PC-3 (cell line): Measurements from ENCODE around the gene SCGB1D1. TPM values are rescaled to one million over a fixed set of nuclear protein-coding genes. Genes with fewer than 3 reads are reported as not detected.

Source experiments
- ATAC-seq: fragments of 200-7000 bp; cut with Tn5 transposase; 2 replicates; pipeline ENCODE4 v1.9.1; 2020; ENCODE audit warnings: mild to moderate bottlenecking, moderate library complexity
- BruUV-seq: library from RNA; stranded (reverse); fragments of 400-500 nt; replicated peaks from 2 replicates; lab custom pipeline; 2021; lab: Mats Ljungman, UMichigan
- CTCF ChIA-PET: fragments of 300-600 bp; sonication (Branson Sonifier 250); formaldehyde crosslinking; loops from one replicate; lab custom pipeline; 2022; ENCODE audit warnings: antibody characterized with exemption; lab: Charles Lee
- POLR2A ChIA-PET: fragments of 300-600 bp; sonication (Branson Sonifier 250); formaldehyde crosslinking; loops from one replicate; lab custom pipeline; 2022; ENCODE audit warnings: antibody characterized with exemption; ENCODE audit not compliant: unreplicated experiment; lab: Charles Lee
- DNase-seq: peaks from one replicate; pipeline ENCODE4 v3.0.0-alpha.2; 2015
- H2AFZ ChIP-seq: fragments of 300-600 bp; sonication (generic); 2 replicates; pipeline ENCODE4 v1.6.0; 2016; ENCODE audit warnings: antibody characterized with exemption, low read length
- H3F3A ChIP-seq: fragments of 300-600 bp; sonication (generic); one replicate; pipeline ENCODE4 v1.6.0; 2017; ENCODE audit warnings: antibody characterized with exemption, low read length, control low read depth, mild to moderate bottlenecking; ENCODE audit not compliant: unreplicated experiment
- H3K27ac ChIP-seq: fragments of 300-600 bp; sonication (generic); 2 replicates; pipeline ENCODE4 v1.5.1; 2016; ENCODE audit warnings: mild to moderate bottlenecking, low read length
- H3K27me3 ChIP-seq: fragments of 300-600 bp; sonication (generic); 2 replicates; pipeline ENCODE4 v1.6.1; 2016; ENCODE audit warnings: low read length, mixed read lengths
- H3K36me3 ChIP-seq: fragments of 300-600 bp; sonication (generic); 2 replicates; pipeline ENCODE4 v1.6.1; 2016; ENCODE audit warnings: low read depth, mixed run types, low read length, mixed read lengths
- H3K4me1 ChIP-seq: fragments of 300-600 bp; sonication (generic); 2 replicates; pipeline ENCODE4 v1.5.1; 2016; ENCODE audit warnings: low read length; ENCODE audit not compliant: insufficient read depth
- H3K4me2 ChIP-seq: fragments of 300-600 bp; sonication (generic); 2 replicates; pipeline ENCODE4 v1.6.0; 2016; ENCODE audit warnings: low read length
- H3K4me3 ChIP-seq: fragments of 300-600 bp; sonication (generic); 2 replicates; pipeline ENCODE4 v1.5.1; 2016; ENCODE audit warnings: mild to moderate bottlenecking, low read length, mixed read lengths
- H3K79me2 ChIP-seq: fragments of 300-600 bp; sonication (generic); 2 replicates; pipeline ENCODE4 v1.6.1; 2017; ENCODE audit warnings: low read length, mixed read lengths
- H3K9ac ChIP-seq: fragments of 300-600 bp; sonication (generic); 2 replicates; pipeline ENCODE4 v1.6.0; 2016; ENCODE audit warnings: mild to moderate bottlenecking, low read length
- H3K9me2 ChIP-seq: fragments of 300-600 bp; sonication (generic); replicated peaks from 2 replicates; pipeline ENCODE4 v1.6.1; 2016; ENCODE audit warnings: mixed run types, low read length, mixed read lengths
- H3K9me3 ChIP-seq: fragments of 300-600 bp; sonication (generic); 2 replicates; pipeline ENCODE4 v1.6.1; 2016; ENCODE audit warnings: low read length, mixed read lengths
- H4K20me1 ChIP-seq: fragments of 300-600 bp; sonication (generic); 2 replicates; pipeline ENCODE4 v1.6.1; 2016; ENCODE audit warnings: low read length, mixed read lengths
- EZH2 ChIP-seq: fragments of 300-600 bp; sonication (generic); IDR thresholded peaks from one replicate; pipeline ENCODE4 v1.6.1; 2017; ENCODE audit warnings: antibody characterized with exemption, mild to moderate bottlenecking, low read length; ENCODE audit not compliant: unreplicated experiment
- EZH2phosphoT487 ChIP-seq: fragments of 300-600 bp; sonication (generic); IDR thresholded peaks from 2 replicates; pipeline ENCODE4 v1.6.1; 2018; ENCODE audit warnings: mild to moderate bottlenecking, antibody characterized with exemption, low read length, borderline replicate concordance
- intact Hi-C: fragments of 100-400 bp; cut with micrococcal nuclease; formaldehyde crosslinking; loops from 2 replicates; pipeline ENCODE4 v1.9.0; 2023
- total RNA-seq: library from RNA; depleted of rRNA; stranded (reverse); fragments of >200 nt; gene quantifications from 2 replicates; pipeline ENCODE4 v1.2.3, GENCODE V29; 2014
- TF ChIP-seq, protein P1 (sequence below): fragments of 300-600 bp; sonication (generic); conservative IDR thresholded peaks from 2 replicates; pipeline ENCODE4 v1.5.1; 2017; ENCODE audit warnings: antibody characterized with exemption, low read depth, mild to moderate bottlenecking, low read length

Gene SCGB1D1
- total RNA-seq, 1 experiment from 2014 or later: not detected

DNA sequence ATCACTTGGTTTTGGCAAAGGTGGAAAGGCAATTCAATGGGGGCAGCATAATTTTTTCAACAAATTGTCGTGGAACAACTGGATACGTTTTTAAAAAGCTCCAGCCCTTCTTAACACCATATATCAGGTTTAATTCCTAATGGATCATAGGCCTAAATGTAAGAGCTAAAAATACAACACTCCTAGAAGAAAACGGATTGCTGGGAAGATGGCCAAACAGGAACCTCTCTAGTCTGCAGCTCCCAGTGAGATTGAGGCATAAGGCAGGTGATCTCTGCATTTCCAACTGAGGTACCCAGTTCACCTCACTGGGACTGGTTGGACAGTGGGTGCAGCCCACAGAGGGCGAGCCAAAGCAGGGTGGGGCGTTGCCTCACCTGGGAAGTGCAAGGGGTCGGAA, 32.4 kb upstream of the SCGB1D1 start:
- no TSS peak for BruUV-seq
- Histone ChIP-seq H4K20me1 (no peaks in the 10 kb centered on the region), H3K79me2 (no peaks in the 10 kb centered on the region), H2AFZ (no peak overlapping the region), H3F3A (no peaks in the 10 kb centered on the region), H3K4me2 (no peak overlapping the region), H3K27me3 (no peaks in the 10 kb centered on the region), H3K4me3 (no peak overlapping the region), H3K4me1 (no peaks in the 10 kb centered on the region), H3K36me3 (peaks cover 4% of the 10 kb centered on the region; the same call in 1 of the 2 replicates), H3K9me2 (no peaks in the 10 kb centered on the region), H3K9me3 (no peaks in the 10 kb centered on the region), H3K27ac (no peak overlapping the region), H3K9ac (no peak overlapping the region)
- DNase-seq: no peak
- ChIA-PET CTCF (no interaction called here), POLR2A (no interaction called here)
- ATAC-seq: no peak
- TF ChIP-seq EZH2: no peak
- TF ChIP-seq, protein P1, sequence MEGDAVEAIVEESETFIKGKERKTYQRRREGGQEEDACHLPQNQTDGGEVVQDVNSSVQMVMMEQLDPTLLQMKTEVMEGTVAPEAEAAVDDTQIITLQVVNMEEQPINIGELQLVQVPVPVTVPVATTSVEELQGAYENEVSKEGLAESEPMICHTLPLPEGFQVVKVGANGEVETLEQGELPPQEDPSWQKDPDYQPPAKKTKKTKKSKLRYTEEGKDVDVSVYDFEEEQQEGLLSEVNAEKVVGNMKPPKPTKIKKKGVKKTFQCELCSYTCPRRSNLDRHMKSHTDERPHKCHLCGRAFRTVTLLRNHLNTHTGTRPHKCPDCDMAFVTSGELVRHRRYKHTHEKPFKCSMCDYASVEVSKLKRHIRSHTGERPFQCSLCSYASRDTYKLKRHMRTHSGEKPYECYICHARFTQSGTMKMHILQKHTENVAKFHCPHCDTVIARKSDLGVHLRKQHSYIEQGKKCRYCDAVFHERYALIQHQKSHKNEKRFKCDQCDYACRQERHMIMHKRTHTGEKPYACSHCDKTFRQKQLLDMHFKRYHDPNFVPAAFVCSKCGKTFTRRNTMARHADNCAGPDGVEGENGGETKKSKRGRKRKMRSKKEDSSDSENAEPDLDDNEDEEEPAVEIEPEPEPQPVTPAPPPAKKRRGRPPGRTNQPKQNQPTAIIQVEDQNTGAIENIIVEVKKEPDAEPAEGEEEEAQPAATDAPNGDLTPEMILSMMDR: no peak
- no peak for TF ChIP-seq EZH2phosphoT487
- intact Hi-C loops: no loop called here

DNA sequence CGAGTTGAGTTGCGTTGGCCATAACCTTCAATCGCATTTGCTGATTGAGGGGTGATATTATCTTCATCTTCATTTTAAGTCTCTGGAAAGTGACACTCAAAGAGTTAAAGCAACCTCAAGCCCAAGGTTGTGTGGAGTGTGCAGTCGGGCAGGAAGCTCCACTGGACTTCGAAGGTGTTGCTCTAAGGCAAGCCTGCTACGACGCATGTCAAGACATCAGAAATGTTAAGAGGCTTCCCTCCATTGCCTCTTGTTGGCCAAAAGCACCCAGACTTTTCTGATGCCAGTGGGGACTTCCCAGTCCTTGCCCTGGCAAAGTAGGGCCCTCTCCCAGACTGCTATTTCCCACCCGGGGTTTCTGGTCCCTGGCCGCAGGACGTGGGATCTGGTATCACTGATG, 23.6 kb upstream of the SCGB1D1 start:
- ChIA-PET CTCF (no interaction called here), POLR2A (no interaction called here)
- DNase-seq (no peak), ATAC-seq (no peak)
- Histone ChIP-seq H4K20me1 (no peaks in the 10 kb centered on the region), H3K9ac (no peak overlapping the region), H3K9me2 (no peaks in the 10 kb centered on the region), H3K79me2 (no peaks in the 10 kb centered on the region), H3K27ac (no peak overlapping the region), H3K4me1 (0 out of 2 replicates have a peak, but pooled peaks cover 1% of the 10 kb centered on the region), H3K9me3 (no peaks in the 10 kb centered on the region), H3K27me3 (peaks cover 38% of the 10 kb centered on the region), H3K4me2 (no peak overlapping the region), H3F3A (no peaks in the 10 kb centered on the region), H3K36me3 (no peaks in the 10 kb centered on the region), H2AFZ (no peak overlapping the region), H3K4me3 (no peak overlapping the region)
- no TSS peak for BruUV-seq
- TF ChIP-seq, protein P1: no peak
- intact Hi-C loops: no loop called here

DNA sequence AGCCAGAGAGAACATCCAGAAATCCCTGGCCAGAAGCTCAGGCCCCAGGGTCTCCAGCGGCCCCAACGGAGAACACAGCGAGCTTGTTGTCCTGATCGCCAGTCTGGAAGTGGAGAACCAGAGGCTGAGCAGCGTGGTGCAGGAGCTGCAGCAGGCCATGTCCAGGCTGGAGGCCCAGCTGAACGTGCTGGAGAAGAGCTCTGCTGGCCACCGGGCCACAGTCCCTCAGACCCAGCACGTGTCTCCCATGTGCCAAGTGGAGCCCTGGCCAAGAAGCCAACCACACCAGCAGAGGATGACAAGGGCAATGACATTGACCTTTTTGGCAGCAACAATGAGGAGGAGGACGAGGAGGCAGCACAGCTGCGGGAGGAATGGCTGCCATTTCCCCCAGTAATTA, 20.6 kb upstream of the SCGB1D1 start:
- no TSS peak for BruUV-seq
- Histone ChIP-seq H3K9ac (no peak overlapping the region), H2AFZ (no peak overlapping the region), H3K4me2 (no peak overlapping the region), H3K9me3 (no peaks in the 10 kb centered on the region), H3K27ac (no peak overlapping the region), H3K4me3 (no peak overlapping the region), H4K20me1 (no peaks in the 10 kb centered on the region), H3F3A (no peaks in the 10 kb centered on the region), H3K4me1 (0 out of 2 replicates have a peak, but pooled peaks cover 4% of the 10 kb centered on the region), H3K9me2 (no peaks in the 10 kb centered on the region), H3K27me3 (peaks cover 69% of the 10 kb centered on the region), H3K79me2 (no peaks in the 10 kb centered on the region), H3K36me3 (no peaks in the 10 kb centered on the region)
- ATAC-seq (no peak), DNase-seq (no peak)
- ChIA-PET CTCF (no interaction called here), POLR2A (no interaction called here)
- TF ChIP-seq, protein P1: no peak
- TF ChIP-seq EZH2: no peak
- no peak for TF ChIP-seq EZH2phosphoT487
- intact Hi-C loops: no loop called here
